Kidney epithelial cell (primary cell): ENCODE results near the gene AKAP7. TPM values are rescaled to one million over a fixed set of nuclear protein-coding genes. Genes with fewer than 3 reads are reported as not detected.

Source experiments
- DNase-seq: peaks from one replicate; pipeline ENCODE4 v3.0.0-alpha.2; 2010; ENCODE audit warnings: low read depth
- H3K27me3 ChIP-seq: 2 replicates; pipeline ENCODE4 v1.6.0; 2011; ENCODE audit warnings: low read length; ENCODE audit not compliant: control insufficient read depth, insufficient read depth
- H3K36me3 ChIP-seq: 2 replicates; pipeline ENCODE4 v1.5.1; 2011; ENCODE audit warnings: low read length; ENCODE audit not compliant: control insufficient read depth, insufficient read depth
- H3K4me3 ChIP-seq: 2 replicates; pipeline ENCODE4 v1.5.1; 2011; ENCODE audit warnings: low read depth, mild to moderate bottlenecking, control low read depth, low read length
- total RNA-seq: library from RNA; depleted of rRNA; stranded (reverse); fragments of >200 nt; gene quantifications from 2 replicates; pipeline ENCODE4 v1.2.3, GENCODE V29; 2015
- TF ChIP-seq, protein P1 (sequence below): IDR thresholded peaks from 2 replicates; pipeline ENCODE4 v1.5.1; 2011; ENCODE audit warnings: mild to moderate bottlenecking, moderate library complexity, low read length, control low read depth, inconsistent platforms; ENCODE audit not compliant: insufficient read depth, poor library complexity, severe bottlenecking

Gene AKAP7
- total RNA-seq, 1 donor from 2014 or later: 4.2 TPM

DNA sequence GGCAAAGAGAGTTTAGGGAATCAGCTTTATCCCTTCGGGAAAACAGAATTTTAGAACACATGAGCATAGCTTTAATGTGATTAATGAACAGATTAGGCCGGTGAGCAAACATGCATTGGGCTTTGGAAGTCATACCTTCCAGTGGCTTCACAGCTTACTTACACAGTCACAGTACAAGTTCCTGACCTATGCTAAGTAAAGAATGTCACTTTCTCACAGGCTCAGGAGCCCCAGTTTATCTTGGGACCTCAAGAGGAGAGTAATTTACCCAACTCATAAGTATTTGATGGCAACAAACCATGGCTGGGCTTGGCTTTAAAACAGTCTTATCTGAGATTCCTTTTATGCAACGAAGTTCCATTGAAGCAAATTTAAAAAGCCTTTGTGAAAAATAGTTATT is 195.9 kb downstream of the AKAP7 start:
- no peak for DNase-seq
- Histone ChIP-seq H3K27me3 (no peaks in the 10 kb centered on the region), H3K36me3 (no peaks in the 10 kb centered on the region), H3K4me3 (no peak overlapping the region)
- TF ChIP-seq, protein P1, sequence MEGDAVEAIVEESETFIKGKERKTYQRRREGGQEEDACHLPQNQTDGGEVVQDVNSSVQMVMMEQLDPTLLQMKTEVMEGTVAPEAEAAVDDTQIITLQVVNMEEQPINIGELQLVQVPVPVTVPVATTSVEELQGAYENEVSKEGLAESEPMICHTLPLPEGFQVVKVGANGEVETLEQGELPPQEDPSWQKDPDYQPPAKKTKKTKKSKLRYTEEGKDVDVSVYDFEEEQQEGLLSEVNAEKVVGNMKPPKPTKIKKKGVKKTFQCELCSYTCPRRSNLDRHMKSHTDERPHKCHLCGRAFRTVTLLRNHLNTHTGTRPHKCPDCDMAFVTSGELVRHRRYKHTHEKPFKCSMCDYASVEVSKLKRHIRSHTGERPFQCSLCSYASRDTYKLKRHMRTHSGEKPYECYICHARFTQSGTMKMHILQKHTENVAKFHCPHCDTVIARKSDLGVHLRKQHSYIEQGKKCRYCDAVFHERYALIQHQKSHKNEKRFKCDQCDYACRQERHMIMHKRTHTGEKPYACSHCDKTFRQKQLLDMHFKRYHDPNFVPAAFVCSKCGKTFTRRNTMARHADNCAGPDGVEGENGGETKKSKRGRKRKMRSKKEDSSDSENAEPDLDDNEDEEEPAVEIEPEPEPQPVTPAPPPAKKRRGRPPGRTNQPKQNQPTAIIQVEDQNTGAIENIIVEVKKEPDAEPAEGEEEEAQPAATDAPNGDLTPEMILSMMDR: no peak

GRCh38 chr6:131331873-131332781 is 196.9 kb downstream of the AKAP7 start:
- Histone ChIP-seq H3K27me3 (no peaks in the 10 kb centered on the region), H3K36me3 (no peaks in the 10 kb centered on the region), H3K4me3 (no peak overlapping the region)
- TF ChIP-seq, protein P1: no peak
- DNase-seq: no peak

Other genes with a start within 250 kb of the AKAP7 start
- gene EPB41L2, start 72.2 kb upstream of the AKAP7 start, total RNA-seq: 48.2 and 48.7 TPM in 2 replicates